ENCODE results near the gene CACNB2. TPM values are rescaled to one million over a fixed set of nuclear protein-coding genes. Genes with fewer than 3 reads are reported as not detected.

The CACNB2 gene
- total RNA-seq, 1 experiment from 2014 or later: not detected

- H3K36me3 ChIP-seq (ENCODE audit: control insufficient read depth, insufficient read depth, low read length): no peaks in the 10 kb centered on the region
- ATAC-seq: no peak
- no peak overlapping the region for H3K4me3 ChIP-seq (ENCODE audit: low read depth in 2 of 2, low read length in 2 of 2)
- ChIA-PET POLR2A (no interaction called here), CTCF (no interaction called here)
- no peaks in the 10 kb centered on the region for H3K9me3 ChIP-seq (ENCODE audit: control insufficient read depth, insufficient read depth, low read depth, low read length)
- intact Hi-C loops (cut with micrococcal nuclease; ENCODE audit: unreplicated experiment): no loop called here
- TF ChIP-seq SIN3A (IDR thresholded peaks at IDR 0.05; ENCODE audit: borderline replicate concordance, insufficient read depth, low read depth, low read length): no peak
- H3K27ac ChIP-seq (ENCODE audit: low read length): no peak overlapping the region
- no peaks in the 10 kb centered on the region for H3K27me3 ChIP-seq (ENCODE audit: control insufficient read depth, insufficient read depth, low read length)
- no peak for DNase-seq (ENCODE audit: low read depth, low spot score)
- in situ Hi-C loops (cut with HindIII; ENCODE audit: low pct_unique_long_range_greater_than_20kb, low sequenced_read_pairs): no loop called here
- BruUV-seq (replicated peaks): no TSS peak
- H3K4me1 ChIP-seq (ENCODE audit: control insufficient read depth, insufficient read depth, low read length): no peaks in the 10 kb centered on the region
Observed at GRCh38 chr10:18421726-18422293, 281.6 kb downstream of the CACNB2 start.

GRCh38 chr10:18423058-18423637, 282.9 kb downstream of the CACNB2 start:
- Histone ChIP-seq H3K27me3 (ENCODE audit: control insufficient read depth, insufficient read depth, low read length) (no peaks in the 10 kb centered on the region), H3K4me1 (ENCODE audit: control insufficient read depth, insufficient read depth, low read length) (no peaks in the 10 kb centered on the region), H3K36me3 (ENCODE audit: control insufficient read depth, insufficient read depth, low read length) (no peaks in the 10 kb centered on the region), H3K4me3 (ENCODE audit: low read depth in 2 of 2, low read length in 2 of 2) (no peak overlapping the region), H3K9me3 (ENCODE audit: control insufficient read depth, insufficient read depth, low read depth, low read length) (no peaks in the 10 kb centered on the region), H3K27ac (ENCODE audit: low read length) (no peak overlapping the region)
- ChIA-PET CTCF (no interaction called here), POLR2A (no interaction called here)
- DNase-seq (ENCODE audit: low read depth, low spot score) (no peak), ATAC-seq (no peak)
- intact Hi-C loops (cut with micrococcal nuclease; ENCODE audit: unreplicated experiment): no loop called here
- no peak for TF ChIP-seq SIN3A (IDR thresholded peaks at IDR 0.05; ENCODE audit: borderline replicate concordance, insufficient read depth, low read depth, low read length)
- no peak for TF ChIP-seq TCF7L2 (IDR thresholded peaks at IDR 0.05; ENCODE audit: low read depth, low read length)
- TF ChIP-seq POLR2AphosphoS5 (IDR thresholded peaks at IDR 0.05; ENCODE audit: low read depth, low read length): no peak
- TF ChIP-seq REST (IDR thresholded peaks at IDR 0.05; ENCODE audit: insufficient read depth in 1 of 2, low read depth in 2 of 2, low read length in 1 of 2): no peak
- TF ChIP-seq CTCF (IDR thresholded peaks at IDR 0.05): no peak
- no TSS peak for BruUV-seq (replicated peaks)
- in situ Hi-C loops (cut with HindIII; ENCODE audit: low pct_unique_long_range_greater_than_20kb, low sequenced_read_pairs): no loop called here

GRCh38 chr10:18424200-18424599, 284.0 kb downstream of the CACNB2 start:
- intact Hi-C loops (cut with micrococcal nuclease; ENCODE audit: unreplicated experiment): no loop called here
- ChIA-PET POLR2A (no interaction called here), CTCF (no interaction called here)
- DNase-seq (ENCODE audit: low read depth, low spot score): no peak
- in situ Hi-C loops (cut with HindIII; ENCODE audit: low pct_unique_long_range_greater_than_20kb, low sequenced_read_pairs): no loop called here
- H3K27me3 ChIP-seq (ENCODE audit: control insufficient read depth, insufficient read depth, low read length): no peaks in the 10 kb centered on the region
- H3K36me3 ChIP-seq (ENCODE audit: control insufficient read depth, insufficient read depth, low read length): no peaks in the 10 kb centered on the region
- H3K9me3 ChIP-seq (ENCODE audit: control insufficient read depth, insufficient read depth, low read depth, low read length): no peaks in the 10 kb centered on the region
- TF ChIP-seq POLR2AphosphoS5 (IDR thresholded peaks at IDR 0.05; ENCODE audit: low read depth, low read length) (no peak), SIN3A (IDR thresholded peaks at IDR 0.05; ENCODE audit: borderline replicate concordance, insufficient read depth, low read depth, low read length) (no peak), CTCF (IDR thresholded peaks at IDR 0.05) (no peak), REST (IDR thresholded peaks at IDR 0.05; ENCODE audit: insufficient read depth in 1 of 2, low read depth in 2 of 2, low read length in 1 of 2) (no peak), TCF7L2 (IDR thresholded peaks at IDR 0.05; ENCODE audit: low read depth, low read length) (no peak)
- no peak for ATAC-seq
- H3K4me3 ChIP-seq (ENCODE audit: low read depth in 2 of 2, low read length in 2 of 2): no peak overlapping the region
- no TSS peak for BruUV-seq (replicated peaks)
- no peaks in the 10 kb centered on the region for H3K4me1 ChIP-seq (ENCODE audit: control insufficient read depth, insufficient read depth, low read length)
- H3K27ac ChIP-seq (ENCODE audit: low read length): no peak overlapping the region

Measured in Panc1 (cell line).